MM.1S (cell line): ENCODE measurements around the gene WFDC8.

Source experiments
- CTCF ChIP-seq: fragments of 300-600 bp; sonication (generic); IDR thresholded peaks from 2 replicates; pipeline ENCODE4 v1.5.1; 2016; ENCODE audit warnings: antibody characterized with exemption, low read length, mixed read lengths
- EZH2 ChIP-seq: fragments of 300-600 bp; sonication (generic); optimal IDR thresholded peaks from 2 replicates; pipeline ENCODE3; 2017; ENCODE audit warnings: low read depth, mild to moderate bottlenecking, antibody characterized with exemption, low read length, mixed read lengths
- EZH2phosphoT487 ChIP-seq: fragments of 300-600 bp; sonication (generic); IDR thresholded peaks from 2 replicates; pipeline ENCODE4 v1.6.1; 2018; ENCODE audit warnings: antibody characterized with exemption, low read length

- TF ChIP-seq EZH2 (no peak), CTCF (no peak), EZH2phosphoT487 (no peak)
Observed at GRCh38 chr20:45547206-45547770, 31.8 kb downstream of the WFDC8 start, which contains the start of gene EPPIN.
